Epidermal melanocyte (primary cell): Measurements from ENCODE around the gene TBCC.
"Not testable (repeated sequence)": the region's sequence is repeated elsewhere in the genome, so short reads cannot be mapped to it uniquely, and the experiment has no call there.

Source experiments
- DNase-seq: peaks from one replicate; pipeline ENCODE4 v3.0.0; 2011; ENCODE audit warnings: low spot score; ENCODE audit not compliant: insufficient read length

Gene TBCC, protein sequence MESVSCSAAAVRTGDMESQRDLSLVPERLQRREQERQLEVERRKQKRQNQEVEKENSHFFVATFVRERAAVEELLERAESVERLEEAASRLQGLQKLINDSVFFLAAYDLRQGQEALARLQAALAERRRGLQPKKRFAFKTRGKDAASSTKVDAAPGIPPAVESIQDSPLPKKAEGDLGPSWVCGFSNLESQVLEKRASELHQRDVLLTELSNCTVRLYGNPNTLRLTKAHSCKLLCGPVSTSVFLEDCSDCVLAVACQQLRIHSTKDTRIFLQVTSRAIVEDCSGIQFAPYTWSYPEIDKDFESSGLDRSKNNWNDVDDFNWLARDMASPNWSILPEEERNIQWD

DNA sequence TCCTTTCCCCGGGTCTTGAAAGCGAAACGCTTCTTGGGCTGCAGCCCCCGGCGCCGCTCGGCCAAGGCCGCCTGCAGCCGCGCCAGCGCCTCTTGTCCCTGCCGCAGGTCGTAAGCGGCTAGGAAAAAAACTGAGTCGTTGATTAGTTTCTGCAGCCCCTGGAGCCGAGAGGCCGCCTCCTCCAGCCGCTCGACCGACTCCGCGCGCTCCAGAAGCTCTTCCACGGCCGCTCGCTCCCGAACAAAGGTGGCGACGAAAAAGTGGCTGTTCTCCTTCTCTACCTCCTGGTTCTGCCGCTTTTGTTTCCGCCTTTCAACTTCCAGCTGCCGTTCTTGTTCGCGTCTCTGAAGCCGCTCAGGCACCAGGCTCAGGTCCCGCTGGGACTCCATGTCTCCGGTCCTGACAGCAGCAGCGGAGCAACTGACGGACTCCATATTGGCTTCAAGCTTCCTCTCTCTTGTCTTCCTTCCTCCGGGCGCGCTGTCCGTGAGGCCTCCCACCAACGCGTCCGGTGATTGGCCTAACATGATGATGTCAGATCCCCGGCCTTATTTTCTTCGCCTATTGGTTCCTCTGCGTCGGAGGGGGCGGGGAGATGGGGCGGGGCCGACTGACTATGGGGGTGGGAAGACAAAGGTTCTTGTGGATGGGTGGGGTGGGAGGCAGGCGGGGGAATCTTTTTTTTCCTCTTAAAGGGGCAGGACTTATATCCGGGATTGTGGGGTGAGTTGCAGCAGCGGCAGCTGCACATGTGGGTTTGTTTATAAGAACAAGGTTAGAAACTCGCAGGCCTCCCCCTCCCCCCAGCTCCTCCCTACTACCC is at the start of gene TBCC:
TSS of gene TBCC (minus strand) at position 464 of the 823 bp plus-strand sequence. CDS start at position 434, 30 bp downstream.
- DNase-seq: peak; percentile 98

DNA sequence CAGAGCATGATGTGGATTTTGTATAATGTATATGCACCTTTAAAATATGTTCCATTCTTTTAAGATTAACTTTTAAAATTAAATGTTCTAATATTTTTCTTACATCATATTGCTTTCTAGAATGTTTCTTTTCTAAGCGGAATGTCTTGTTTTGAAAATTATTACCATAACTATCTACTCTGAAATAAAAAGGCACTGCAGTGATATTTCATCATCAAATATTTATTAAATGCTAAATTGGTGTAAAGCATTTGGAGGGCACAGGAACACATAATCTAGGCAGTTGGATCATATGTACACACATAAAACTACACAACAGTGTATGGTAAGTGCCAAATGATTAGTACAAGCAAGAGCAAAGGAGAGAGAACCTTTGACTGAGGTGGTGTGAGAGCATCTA is 49.7 kb upstream of the TBCC start:
- no peak for DNase-seq

DNA sequence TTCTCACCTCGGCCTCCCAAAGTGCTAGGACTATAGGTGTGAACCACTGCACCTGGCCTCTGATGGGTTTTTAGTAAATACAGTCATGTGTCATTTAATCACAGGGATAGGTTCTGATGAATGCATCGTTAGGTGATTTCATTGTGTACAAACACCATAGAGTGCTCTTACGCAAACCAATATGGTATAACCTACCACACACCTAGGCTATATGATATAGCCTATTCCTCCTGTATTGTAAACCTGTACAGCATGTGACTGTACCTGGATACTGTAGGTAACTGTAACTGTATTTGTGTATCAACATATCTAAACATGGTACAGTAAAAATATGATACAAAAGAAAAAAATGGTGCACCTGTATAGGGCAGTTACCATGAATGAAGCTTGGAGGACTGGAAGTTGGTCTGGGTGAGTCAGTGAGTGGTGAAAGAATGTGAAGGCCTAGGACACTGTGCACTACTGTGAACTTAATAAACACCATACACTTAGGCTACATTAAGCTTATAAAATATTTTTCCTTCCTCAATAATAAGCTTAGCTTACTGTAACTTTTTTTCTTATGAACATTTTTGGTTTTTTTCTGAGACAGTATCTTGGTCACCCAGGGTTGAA is 45.9 kb upstream of the TBCC start:
- DNase-seq: no peak

DNA sequence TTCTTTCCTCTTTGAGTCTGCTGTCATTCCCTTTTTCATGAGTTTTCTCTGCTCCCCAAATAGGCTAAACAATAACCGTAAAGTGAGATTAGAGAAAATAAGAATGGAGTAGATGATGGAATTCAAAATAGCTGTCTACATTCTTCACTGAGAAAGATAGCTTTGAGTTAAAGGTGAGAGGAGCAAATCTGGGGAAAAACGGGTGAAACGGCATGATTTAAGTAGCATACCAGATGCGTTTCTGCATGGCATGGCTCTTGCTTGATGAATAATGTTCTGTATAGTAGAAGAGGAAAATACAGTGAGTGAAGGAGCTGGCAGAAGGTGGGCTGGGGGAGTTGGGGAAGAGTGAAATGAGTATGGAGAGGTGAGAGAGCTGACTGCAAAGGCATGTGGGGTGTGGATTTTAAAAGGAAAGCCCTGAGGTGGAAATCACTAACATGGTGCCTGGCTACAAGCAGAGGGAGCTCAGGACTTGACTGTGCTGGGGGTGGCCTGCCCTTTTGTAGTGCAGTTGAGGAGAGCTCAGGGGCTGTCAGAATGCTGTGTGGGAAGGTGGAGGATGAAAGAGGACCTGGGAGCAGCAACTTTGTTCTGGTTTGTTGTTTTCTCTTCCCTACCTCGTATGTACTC is 44.8 kb upstream of the TBCC start:
- DNase-seq: no peak

DNA sequence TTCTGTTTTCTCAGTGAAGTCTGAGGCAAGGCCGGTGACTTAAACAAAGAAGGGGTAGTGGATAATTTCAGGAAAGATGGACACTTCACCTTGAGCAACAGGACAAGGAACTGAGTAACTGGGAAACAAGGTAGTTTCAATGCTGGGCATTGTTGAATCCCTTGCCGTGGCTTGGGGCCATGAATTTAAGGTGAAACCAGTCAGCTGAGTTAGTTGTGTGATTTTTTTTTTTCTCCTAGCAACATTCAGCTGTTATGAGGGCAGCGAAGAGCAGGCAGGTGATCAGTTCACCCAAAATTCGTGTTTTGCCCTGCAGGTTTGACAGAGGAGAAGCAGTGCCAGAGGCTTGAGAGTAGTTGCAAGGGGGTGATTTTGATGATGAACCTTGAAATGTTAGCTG is 42.8 kb upstream of the TBCC start:
- DNase-seq: no peak

DNA sequence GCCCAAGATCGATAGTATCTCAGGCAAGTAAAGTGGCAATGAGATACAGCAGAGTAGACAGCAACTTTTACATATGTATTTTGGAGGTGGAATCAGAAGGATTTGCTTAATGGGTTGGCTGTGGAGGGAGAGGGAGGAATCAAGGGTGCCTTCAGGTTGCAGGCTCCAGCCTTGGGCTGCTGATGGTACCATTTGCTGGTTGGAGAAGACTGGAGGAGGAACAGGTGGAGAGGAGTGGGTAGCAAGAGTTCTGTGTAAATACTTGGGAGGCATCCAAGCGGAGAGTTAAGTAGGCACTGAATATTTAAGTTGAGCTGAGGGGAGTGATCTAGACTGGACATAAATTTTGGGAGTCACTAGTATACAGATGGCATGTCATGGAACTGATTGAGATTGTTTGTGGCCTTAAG is 41.2 kb upstream of the TBCC start:
- DNase-seq: no peak

DNA sequence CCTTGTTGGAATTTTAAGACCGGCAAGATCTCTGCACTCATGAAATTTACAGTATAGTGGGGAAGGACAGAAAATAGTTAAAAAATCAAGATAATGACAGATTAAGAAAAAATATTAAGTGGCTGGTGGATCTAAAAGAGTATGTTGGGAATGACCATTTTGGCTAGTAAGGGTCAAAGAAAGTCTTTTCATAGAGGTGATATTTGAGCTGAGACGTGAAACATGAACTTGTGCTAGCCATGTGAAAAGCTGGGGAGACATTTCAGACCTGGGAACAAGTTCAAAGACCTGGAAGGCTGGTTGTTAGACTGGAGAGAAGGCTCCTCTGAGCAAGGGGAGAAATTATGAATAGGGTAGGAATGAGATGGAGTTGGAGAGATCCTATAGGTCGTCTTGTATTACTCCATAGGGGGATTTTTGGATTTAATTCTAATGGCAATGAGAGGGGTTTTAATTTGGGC is 40.7 kb upstream of the TBCC start:
- DNase-seq: no peak

DNA sequence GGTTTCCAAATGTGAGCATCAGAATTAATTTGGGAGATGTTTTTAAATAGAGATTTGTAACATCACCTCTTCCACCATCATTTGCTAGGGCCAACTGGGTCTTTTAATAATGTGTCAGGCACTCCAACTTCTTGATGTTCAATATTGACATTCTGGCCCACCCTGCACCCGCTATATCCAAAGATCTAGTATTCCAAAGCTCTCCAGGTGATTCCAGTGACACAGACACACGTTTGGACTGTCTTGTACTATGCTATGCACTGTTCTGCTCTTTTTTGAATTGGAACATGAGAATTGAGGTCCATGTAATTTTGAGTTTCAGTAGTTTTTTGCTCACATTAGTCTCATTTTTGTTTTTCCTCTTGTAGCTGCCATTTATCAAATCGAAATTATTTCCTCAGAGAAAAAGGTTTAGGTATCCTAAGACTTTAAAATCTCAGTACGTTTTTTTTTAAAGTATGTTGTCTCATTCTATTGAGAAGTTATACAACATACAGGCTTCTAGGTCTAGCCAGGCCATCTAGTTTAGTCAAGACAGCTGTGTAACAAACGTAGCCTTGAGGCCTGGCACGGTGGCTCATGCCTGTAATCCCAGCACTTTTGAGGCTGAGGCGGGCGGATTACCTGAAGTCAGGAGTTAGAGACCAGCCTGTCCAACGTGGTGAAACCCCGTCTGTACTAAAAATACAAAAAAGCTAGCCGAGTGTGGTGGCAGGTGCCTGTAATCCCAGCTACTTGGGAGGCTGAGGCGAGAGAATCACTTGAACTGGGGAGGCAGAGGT is 39.0 kb upstream of the TBCC start:
- no peak for DNase-seq

DNA sequence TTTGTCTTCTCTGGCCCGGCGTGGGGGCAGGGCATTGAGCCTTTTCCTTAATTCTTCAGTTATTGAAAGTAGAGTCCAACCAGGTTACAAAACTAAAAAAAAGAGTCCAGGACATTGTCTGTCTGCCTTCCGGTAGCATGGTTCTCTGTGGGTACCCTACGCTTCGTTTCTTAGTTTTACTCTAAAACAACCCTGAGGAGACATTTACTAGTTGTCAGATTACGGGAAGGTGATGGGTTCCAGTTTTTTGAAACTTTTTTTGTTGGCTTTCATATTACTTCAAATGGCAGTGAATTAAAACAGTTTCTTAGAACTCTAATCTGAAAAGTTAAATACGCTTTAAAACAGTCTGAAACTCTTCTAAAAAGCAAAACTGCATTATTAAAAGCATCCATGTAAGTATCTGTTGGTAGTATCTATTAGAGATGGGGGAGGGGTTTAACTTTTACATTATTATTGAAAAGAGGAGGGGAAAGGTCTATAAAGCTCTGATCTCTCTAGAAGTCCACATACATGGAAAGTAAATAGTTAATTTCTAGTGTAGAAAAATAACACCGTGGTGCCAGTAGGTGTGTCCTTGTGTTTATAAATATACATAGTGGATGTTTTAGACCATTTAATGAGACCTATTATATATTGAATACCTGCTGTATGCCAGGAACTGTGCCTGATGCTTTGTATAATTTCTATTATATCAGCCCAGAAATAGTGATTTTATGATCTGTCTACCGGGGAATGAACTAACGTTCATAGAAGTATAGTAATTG is 38.2 kb upstream of the TBCC start:
- peak; percentile 30 for DNase-seq

DNA sequence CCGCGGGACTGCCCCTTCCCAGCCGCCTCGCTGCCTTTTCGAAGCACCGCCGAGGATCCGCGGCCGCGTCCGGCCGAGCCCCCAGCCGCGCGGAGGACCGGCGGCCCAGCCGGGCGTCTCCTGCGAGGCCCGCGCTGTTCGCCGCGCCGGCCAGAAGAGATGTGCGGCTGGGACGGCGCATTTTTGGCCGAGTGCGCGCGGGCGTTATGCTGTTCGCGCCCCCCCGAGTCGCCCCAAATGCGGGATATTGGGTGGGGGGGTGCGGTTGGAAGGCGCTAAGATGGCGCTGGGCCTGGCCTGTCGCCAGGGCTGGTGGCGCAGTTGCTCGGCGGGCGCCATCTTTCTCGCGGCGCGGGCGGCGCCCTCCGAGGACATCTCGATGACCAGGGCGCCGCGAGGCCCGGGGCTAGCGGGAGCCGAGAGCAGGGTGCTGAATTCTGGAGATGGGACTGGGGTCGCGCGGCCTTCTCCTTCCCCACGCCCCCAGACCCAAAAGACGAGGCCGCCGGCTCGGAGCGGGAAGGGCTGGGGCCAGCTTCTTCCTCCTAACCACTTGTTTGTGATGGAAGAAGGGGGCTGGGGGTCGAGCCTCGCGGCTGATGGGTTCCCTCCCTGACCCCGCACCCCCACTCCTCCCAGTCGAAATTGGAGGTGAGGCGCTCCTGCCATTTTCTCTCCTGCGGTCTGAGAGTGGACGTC is 37.4 kb upstream of the TBCC start:
- peak; percentile 32 for DNase-seq

DNA sequence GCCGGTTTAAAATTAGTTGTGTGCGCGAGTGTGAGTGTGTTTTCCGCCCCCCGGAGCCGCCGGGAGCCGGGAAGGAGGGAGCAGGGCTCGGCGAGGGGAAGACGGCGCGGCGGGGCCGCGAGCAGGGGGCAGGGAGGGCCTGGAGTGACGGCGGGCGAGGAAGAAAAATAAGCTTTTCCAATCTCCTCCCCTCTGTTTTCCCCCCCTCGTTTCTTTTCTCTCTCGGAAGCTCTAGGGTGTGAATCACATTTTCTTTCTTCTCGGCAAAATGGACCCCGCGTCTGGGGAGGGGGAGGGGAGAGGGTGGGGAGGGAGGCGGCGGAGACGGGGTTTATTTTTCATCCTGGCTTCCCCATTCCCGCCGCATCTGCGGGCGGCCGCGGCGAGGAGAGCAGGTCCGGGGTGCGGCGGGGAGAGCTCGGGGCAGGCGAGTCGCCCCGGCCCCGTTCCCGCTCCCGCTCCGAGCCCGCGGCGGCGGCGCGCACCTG is 36.8 kb upstream of the TBCC start:
- peak; percentile 78 for DNase-seq

DNA sequence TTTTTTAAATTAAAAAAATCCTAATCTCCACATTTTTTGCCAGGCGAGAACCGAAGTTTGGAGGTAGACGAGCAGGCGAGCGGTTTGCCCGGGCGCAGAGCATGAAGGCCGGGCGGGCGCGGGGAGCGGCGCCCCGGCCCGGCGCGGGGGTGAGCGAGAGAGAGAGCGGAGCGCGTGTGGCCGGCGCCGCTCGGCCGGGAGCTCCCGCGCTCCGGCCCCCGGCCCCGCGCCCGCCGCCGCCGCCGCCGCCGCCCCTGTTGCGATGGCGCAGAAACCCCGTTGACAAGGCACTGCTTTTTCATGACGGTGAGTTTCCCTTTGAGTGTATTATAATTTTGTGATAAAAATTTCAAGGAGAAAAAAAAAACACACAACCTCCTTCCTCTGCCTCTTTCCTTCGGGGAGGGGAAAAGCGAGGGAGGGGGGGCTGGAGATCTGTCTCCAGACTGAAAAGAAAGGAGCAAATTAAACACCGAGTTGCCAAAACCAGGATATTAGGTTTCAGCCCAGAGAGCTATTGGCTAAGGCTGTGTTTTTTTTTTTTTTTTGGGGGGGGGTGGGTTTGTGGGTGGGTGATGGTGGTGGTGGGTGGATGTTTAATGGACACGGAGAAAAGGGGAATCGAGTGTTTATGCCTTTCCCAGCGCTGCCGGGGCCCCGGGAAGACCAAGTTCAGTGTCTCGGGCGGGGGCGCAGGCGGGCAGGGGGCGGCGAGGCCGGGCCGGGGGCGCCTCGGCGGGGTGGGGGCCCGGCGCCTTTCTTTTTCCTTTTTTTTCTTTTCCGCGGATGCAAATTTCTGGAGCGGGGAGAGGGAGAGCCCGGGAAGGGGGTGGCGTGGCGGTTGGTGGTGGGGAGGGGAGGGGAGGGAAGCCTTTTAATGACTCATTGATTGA is 36.1 kb upstream of the TBCC start, which contains the start of gene BICRAL:
TSS of gene BICRAL (plus strand) at position 257 of the 893 bp plus-strand sequence. CDS start 39,971 bp downstream, outside the sequence.
- peak; percentile 80 for DNase-seq

DNA sequence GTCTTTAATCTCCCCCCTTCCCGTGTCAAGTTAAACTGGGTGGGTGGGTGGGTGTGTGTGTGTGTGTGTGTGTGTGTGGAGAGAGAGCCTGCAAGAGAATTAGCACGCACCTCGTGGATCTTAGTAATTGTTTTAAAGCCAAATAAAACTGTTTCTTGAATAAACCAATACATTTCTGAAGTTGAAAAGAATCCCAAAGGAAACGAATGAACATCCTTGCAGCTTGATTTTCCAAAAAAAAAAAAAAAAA is 35.6 kb upstream of the TBCC start:
- no peak for DNase-seq

DNA sequence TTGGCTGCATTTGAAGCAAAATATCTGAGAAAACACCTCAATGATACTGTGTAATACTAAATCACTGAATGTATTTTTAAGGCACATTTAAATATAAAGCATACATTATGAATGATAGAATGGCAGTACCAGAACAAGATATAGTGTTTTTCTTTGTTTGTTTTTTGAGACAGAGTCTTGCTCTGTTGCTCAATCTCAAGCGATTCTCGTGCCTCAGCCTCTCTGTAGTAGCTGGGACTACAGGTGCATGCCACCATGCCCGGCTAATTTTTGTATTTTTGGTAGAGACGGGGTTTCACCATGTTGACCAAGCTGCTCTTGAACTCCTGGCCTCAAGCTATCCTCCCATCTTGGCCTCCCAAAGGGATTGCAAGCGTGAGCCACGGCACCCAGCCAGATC is 33.6 kb upstream of the TBCC start:
- no peak for DNase-seq

DNA sequence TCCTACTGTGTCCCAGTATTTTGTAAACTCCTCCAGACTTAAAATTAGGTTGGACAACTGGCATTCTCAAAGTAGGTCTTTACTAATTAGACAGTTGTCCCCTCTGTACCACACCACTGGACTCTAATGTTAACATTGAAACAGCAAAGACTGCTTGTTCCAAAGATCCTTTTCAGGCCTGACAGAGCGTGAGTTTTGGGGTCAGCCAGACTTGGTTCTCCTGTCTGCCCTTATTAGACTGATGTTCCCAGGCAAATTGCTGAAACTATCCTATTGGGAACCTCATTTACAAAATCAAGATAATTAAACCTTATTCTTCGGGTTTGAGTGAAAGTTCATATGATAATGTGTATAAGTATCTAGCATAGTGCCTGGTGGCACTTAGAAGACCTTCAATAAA is 32.2 kb upstream of the TBCC start:
- no peak for DNase-seq

DNA sequence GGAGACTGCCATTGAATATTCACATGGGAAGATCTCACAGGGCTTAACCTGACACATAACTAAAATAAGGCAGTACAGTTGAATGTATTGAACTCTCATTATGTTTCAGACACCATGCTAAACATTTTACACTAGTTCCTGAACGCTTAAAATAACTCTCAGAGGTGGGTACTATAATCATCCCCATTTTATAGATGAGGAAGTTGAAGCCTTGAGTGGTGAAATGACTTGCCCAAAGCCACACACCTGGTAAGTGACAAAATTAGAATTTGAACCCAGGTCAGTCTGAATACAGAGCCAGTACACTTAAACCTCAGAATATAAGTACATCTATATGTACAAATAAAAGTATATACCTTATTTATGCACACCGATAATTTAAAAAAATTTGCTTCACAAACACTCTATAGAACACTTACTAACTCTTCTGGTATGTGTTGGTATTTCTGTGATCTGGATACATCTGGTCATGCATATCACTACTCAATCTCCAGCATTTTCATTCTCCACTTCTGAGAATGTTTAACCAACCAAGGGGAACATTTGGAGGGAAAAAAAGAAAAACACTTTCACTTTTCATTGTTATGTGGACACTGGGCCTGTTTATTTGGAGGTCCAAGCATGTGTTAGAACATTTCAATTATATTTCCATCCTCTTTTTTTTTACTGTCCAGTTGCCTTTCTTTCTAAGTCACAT is 31.4 kb upstream of the TBCC start:
- no peak for DNase-seq

DNA sequence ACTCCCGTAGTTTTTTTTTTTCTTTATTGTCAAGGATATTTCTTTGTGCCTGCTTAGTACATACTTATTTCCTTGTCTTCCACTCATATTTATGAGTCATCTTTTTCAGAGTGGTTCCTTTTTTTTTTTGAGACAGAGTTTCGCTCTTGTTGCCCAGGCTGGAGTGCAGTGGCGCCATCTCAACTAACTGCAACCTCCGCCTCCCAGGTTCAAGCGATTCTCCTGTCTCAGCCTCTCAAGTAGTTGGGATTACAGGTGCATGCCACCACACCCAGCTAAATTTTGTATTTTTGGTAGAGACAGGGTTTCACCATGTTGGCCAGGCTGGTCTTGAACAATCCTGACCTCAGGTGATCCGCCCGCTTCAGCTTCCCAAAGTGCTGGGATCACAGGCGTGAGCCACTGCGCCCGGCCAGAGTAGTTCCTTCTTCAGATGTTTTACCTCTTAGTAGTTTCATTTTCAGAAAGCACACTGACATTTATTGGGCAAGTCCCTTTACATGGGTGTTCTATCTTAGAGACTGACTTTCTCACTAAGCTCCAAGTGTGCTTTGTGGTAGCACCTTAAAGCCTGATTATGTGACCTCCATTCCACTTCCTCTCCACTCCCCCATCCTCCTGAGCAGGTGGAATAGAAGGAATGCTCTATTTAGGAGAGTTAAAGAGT is 29.1 kb upstream of the TBCC start:
- not testable (repeated sequence) for DNase-seq
